ENCODE measurements around the gene ADCY7.

ADCY7 gene

DNA sequence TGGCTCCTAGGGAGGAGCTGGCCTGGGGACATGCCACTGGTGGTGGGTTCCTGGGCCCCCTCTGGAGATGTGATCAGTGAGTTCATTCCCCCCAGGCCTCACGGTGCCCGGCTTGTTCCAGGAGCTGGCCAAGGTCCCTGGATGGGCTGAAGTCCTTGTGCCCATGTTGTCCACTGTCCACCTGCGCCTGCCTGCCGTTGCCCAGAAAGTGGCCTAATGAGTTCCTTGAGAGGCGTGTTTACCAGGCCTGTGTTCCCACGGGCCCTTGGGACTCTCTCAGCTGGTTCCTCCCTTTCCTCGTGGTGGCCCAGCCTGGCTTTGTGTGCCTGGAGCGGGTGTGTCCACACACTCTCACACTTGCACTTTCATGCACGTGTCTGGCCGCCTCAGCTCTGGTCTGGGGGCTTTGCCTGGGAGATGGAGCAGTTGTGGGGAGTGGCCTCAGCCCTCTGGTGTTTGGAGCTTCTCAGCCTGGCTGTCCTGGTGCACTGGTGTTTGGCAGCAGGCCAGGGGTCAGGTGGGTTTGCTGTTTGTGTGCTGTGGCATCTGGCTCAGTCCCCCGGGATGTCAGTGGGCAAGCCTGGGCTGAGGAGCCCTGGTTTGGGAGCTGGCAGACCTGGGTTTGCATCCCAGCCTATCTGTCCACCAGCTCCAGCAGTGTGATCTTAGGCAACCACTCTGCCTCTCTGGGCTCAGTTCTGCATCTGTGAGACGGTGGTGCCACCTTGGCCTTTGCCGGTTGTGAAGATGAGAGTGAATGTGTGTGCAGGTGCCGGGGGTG is 18.0 kb downstream of the ADCY7 start:
- no peak for DNase-seq

DNA sequence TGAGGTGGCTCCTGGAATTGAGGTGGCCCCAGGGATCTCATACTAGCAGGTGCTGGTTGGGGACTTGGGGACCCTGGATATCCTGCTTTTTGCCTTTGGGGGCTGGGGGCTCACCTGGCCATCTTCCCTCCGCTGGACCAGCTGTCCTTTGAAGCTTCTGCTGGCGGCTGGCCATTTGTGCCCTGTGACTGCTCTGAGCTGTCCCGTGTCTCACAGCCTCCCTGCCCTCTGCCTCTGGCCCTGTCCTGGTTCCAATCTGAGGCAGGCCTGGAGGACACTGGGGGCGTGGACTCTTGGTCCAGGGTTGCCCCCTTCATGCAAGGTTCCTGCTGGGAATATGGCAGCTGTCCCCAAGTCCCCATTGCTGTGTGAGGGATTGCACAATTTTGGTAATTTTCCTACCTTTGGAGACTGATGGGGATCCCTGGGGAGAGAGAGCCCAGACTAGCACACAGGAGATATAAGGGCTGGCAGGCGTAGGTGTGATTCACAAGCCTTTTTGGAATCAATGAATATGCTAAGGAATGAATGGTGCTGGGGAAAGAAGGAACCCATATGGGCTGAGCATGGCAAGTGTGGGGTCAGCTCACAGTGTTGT is 19.2 kb downstream of the ADCY7 start:
- no peak for DNase-seq

DNA sequence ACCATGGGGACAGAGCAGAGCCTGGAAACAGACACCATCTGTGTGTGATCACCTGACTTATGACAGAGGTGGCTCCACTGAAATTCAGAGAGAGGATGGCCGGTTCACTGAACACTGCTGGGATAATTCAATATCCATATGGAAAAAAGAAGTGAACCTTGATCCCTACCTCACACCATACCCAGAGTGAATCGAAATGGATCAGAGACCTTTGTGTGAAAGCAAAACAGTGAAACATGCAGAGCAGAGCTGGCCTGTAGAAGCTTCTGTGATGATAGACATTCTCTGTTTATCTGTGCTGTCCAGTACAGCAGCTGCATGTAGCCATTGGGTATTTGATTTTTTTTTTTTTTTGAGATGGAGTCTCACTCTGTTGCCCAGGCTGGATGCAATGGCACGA is 20.3 kb downstream of the ADCY7 start:
- no peak for DNase-seq

DNA sequence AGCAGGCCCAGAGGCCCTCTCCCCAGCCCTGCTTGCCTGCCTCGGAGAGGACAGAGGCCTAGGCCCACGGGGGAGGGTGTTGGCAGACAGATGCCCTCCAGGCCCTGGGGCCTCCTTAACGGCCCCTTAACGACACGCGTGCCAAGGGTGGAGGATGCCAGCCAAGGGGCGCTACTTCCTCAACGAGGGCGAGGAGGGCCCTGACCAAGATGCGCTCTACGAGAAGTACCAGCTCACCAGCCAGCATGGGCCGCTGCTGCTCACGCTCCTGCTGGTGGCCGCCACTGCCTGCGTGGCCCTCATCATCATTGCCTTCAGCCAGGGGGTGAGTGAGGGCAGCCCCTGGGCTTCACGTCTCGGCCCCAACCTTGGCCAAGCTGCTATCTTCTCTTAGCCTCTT is 21.7 kb downstream of the ADCY7 start:
- DNase-seq: no peak

DNA sequence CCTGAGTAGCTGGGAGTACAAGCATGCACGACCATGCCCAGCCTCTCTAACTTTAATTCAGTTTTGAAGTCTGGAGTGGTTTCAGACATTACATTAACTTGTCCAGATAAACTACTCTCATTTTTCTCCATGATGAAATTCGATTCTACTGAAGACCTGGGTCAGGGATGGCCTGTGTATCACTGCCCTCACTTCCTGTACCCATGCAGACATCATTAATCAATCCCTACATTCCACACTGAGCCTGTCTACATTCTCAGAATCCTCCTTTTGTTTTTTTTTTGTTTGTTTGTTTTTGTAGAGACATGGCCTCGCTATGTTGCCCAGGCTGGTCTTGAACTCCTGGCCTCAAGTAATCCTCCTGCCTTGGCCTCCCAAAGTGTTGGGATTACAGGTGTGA is 22.6 kb downstream of the ADCY7 start:
- no peak for DNase-seq

DNA sequence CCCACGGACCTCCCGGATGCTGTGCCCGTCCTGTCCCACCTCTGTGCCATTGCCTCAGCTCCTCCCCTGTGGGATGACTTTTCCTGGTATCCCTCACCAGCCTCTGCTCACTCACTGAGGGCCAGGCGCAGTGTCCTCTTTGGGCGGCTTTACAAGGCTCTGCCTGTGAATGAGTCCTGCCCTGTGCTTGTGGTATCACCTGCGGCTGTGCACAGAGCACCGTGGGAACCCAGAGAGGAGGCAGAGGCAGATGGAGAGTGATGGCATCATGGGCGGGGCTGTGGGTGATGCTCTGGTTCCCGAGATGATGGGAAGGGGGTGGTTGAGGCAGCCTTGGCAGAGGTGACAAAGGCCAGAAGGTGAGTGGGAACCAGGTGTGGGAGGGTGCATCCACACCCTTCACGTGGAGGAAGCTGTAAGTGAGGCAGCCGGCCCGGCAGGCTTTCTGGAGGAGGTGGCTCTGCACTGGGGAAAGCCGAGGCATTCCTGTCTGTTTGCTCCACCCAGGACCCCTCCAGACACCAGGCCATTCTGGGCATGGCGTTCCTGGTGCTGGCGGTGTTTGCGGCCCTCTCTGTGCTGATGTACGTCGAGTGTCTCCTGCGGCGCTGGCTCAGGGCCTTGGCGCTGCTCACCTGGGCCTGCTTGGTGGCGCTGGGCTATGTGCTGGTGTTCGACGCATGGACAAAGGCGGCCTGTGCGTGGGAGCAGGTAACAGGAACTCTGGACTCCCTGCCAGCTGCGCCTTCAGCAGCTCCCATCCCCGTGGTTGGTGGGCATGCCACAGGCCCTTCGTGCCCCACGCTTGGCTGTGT is 23.8 kb downstream of the ADCY7 start:
- no peak for DNase-seq

DNA sequence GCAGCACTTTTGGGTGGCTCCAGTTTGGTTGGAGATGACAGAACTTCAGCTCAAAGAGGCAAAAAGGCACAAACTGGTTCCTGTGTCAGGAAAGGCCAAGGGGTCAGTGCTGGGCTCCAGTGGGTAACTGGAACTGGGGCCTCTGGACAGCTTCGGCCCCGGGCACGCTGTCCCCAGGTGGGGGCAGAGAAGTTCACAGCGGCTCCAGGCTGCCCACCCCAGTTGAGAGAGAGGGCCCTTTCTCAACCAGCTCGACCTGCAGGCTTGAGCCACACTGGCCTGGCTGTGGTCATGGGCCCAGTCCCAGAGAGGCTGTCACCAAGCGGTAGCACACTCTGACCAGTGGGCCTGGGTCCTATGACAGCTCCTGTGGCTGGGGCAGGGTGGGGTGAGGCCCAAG is 24.5 kb downstream of the ADCY7 start:
- DNase-seq: no peak

DNA sequence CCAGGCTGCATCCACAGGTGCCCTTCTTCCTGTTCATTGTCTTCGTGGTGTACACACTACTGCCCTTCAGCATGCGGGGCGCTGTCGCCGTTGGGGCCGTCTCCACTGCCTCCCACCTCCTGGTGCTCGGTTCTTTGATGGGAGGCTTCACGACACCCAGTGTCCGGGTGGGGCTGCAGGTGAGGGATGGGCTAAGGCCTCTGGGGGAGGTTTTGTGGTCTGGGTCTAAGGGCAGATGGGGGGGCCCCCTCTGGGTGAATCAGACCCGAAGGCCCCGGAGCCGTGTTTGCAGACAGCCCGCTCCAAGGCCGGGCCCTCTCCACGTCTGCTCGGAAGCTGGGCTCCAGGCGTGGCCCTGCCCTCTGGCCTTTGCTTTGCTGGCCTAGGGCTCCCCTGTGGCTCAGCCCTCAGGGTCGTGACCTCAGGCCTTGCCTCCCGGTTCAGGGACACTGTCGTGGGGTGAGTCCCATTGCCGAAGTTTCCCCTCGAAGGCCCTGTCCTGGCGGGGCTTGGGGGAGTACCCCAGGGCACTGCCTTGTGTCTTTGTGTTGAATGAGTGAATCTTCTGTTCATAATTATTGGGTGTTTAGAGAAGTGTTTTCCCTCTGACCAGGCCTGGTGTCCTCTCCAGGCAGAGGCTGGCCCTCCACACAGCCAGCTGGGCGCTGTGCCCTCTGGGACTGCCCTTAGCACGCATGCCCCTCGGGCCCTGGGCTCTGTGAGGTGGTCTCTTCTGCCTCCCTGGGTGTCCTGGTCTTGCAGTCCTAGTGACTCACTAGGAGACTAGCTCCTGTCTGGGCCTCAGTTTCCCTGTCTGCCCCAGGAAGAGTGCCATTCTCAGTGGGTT is 25.6 kb downstream of the ADCY7 start:
- no peak for DNase-seq

DNA sequence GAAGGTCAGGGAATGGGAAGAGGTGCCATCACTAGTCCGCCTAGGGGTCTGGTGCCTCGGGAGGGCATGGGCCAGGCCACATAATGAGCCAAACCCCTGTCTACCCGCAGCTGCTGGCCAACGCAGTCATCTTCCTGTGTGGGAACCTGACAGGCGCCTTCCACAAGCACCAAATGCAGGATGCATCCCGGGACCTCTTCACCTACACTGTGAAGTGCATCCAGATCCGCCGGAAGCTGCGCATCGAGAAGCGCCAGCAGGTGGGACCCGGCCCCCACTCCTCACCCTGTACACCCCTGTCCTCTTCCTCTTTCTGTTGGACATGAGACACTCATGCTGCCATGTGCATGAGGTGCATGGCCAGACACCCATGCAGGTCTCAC is 26.2 kb downstream of the ADCY7 start:
- no peak for DNase-seq

DNA sequence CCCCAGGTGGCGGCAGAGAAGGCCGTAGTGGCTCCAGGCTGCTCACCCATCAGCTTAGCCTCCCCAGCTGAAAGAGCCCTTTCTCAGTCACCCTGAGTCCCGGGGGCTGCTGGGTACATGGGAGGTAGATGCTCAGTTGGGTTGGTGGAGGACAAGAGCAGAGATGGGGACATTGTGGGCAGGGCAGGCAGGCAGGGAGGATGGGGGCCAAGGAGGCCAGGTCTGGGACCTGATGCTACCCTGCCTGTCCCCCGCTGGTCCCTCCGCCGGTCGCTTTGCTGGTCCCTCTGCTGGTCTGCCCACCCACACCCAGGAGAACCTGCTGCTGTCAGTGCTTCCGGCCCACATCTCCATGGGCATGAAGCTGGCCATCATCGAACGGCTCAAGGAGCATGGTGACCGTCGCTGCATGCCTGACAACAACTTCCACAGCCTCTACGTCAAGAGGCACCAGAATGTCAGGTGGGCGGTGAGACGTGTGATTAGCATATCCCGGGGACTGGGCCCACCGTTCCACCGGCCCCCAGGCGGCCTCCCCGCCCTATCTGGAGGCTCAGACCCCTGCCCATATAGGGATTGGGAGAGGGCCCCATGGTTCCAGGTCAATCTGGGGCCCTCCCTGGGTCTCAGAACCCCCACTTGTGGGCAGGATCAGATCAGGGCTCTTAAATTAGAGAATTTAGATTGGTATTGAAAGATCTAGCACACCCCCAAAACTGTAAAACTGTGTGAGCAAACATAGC is 26.9 kb downstream of the ADCY7 start:
- DNase-seq: no peak

DNA sequence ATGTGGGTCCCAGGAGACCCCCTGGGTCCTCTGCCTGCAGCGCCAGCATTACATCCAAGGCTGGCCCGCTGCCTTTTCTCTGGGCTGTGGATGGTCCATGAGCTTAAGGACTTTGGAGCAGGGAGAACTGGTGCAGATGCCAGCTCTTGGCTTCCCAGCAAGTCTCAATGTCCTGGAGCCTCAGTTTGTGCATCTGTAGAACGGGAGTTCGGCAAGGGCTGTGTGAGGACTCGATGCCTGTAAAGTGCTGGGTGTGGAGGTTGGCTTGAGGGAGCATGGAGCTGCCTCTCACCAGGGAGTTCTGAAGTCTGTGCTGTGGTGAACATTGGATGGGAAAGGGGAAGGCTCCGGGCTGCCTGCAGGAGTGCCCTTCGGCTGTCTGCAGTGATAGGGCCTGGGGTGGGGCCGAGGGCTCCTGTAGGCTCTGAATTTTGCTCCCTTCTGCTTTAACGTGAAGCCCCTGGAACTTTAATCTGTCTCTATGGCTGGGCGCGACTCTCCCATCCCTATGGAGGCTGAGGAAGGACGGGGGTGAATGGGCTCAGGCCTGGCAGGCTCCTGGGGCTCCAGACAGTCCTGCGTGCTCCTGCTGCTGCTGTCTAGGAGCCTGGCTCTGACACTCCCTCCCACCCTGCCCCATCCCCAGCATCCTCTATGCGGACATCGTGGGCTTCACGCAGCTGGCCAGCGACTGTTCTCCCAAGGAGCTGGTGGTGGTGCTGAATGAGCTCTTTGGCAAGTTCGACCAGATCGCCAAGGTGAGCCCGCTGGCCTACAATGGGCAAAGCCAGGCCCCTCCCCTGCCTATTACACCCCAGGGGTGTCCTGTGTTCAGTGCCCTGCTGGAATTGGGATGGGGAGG is 27.9 kb downstream of the ADCY7 start:
- DNase-seq: no peak

DNA sequence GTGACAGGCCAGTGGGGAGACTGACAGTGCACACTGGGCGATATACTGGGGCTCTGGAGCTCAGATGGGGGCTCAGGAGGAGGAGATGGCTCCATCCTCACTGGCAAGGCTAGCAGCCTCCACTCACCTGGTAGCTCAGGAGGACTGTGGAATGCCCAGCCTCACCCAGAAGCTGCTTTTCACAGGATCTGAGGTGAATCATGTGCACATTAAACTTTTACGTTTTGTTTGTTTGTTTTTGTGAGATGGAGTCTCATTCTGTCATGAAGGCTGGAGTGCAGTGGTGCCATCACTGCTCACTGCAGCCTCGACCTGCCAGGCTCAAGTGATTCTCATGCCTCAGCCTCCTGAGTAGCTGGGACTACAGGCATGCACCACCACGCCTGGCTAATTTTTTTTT is 28.6 kb downstream of the ADCY7 start:
- no peak for DNase-seq

DNA sequence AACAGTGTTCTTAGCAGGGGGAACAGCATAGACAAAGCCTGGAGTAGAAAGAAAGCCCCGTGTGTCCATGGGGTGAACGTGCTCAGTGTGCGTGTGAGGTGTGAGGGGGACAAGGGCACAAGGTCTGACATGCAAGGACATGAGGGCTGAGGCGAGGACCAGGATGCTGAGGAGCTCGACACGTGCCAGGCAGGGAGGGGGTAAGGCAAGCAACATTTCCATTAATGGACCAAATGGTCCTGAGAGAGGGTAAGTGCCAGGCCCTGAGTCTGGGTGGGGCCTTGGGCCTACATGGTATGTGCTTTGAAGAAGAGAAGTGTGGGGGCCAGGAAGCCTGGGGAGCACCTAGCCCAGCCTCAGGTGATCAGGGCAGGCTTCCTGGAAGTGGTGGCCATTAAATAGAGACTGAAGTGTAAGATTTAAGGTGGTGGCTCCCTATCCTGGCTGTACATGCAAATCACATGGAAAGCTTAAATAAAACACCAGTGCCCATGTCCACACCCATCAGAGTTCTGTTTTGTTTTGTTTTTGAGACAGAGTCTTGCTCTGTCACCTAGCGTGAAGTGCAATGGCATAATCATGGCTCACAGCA is 29.3 kb downstream of the ADCY7 start:
- DNase-seq: no peak

DNA sequence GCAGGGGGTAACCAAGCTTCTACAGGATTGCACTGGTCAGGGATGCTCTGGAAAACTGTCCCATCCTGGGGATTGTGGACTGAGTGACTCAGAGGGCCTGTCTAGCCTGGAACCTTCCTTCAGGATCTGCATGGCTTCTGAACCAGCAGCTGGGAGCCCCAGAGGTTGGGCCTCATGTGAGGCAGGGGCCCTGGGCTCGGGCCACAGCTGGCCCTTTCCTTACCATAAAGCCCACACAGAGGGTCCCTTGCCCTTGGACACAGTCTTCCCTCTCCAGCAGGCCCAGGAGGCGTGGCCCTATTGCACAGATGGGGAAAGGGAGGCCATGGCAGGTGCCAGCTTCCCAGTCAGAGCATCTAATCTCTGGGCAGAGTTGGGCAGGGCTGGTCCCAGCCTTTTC is 30.5 kb downstream of the ADCY7 start:
- DNase-seq: no peak

DNA sequence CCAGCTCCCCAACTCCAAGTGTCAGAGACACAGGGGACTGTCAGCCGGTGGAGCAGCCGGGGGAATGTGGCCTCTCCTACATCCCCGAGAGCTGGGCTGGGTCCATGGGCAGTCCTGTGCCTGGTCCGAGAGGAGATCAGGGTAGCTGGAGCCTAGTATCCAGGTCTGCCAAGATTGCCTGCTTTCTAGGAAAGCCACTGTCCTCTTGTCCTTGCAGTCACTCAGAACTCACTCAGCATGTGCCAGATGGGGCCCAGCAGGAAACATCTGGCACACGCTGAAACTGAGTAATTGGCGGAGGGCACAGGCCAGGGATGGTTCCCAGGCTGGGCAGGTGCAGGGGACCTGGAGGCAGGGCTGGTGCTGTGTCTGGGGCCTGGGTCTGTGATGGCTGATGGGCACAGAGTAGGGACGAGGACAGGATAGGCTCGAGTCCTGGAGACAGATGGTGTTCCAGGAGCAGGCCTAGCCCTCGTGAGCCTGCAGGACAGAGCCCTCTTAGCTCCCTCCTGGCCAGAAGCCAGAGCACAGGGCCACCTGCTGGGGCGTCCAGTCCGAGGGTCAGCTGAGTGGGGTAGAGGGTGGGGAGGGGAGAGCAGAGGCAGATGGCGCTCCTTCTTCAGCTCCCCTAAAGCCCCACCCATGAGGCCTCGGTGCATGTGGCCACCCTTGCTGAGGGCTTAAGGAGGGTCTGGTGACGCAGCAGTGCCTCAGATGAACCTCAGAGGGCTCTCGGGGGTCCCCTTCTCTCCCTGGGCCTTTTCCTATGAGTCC is 31.1 kb downstream of the ADCY7 start:
- peak; percentile 69 for DNase-seq

DNA sequence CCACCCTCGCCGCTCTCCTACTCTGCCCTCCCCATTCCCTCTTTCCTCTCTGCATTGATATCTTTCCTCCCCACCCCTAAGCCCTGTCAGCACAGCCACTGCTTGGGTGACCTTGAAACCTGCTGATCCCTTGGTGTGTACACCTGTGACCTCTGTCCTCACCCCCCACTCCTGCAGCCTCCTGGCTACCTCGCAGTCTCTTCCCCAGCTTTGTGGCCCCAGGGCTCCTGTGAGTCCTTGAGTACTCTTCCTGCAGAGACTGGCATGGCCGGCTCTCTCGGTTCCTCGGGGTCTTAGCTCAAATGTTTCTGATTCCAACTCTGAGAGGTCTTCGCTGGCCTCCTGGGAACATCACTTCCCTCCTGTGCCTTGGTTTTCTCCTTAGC is 31.7 kb downstream of the ADCY7 start:
- no peak for DNase-seq

DNA sequence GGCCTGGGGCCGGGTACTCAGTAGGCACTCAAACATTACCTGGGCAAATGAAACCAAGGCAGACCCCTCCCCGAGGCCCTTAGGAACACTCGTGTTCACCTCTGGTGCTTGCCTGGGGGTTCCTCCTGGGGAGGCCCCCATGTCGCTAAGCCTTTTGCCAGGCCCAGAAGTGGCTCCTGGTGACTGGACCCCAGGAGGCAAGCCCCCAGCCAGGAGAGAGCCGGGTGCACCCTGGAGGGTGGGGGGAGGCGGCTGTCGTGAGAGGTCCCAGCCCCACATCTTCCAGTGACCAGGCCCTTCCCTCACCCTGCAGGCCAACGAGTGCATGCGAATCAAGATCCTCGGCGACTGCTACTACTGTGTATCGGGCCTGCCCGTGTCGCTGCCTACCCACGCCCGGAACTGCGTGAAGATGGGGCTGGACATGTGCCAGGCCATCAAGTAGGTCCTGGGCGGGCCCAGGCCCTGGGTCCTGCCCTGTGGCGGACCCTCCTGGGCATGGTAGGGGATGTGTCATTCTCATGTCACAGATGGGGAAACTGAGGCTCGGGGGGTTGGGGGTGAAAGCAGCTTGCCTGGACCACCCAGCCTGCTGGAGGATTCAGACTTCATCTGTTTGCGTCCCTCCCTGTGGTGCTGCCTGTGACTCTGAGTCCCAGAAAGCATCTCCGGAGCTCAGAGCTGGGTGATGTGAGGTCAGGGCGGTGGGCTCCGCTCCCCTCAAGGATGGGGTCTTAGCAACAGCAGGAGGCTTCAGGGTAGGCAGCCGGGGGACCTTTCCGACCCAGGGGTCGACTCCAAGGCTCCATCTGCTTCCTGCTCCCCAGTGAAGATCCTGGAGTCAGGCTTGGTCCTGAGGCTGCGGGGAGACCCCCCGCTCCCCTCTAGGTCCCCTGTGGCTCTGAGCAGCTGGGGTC is 32.5 kb downstream of the ADCY7 start:
- no peak for DNase-seq

DNA sequence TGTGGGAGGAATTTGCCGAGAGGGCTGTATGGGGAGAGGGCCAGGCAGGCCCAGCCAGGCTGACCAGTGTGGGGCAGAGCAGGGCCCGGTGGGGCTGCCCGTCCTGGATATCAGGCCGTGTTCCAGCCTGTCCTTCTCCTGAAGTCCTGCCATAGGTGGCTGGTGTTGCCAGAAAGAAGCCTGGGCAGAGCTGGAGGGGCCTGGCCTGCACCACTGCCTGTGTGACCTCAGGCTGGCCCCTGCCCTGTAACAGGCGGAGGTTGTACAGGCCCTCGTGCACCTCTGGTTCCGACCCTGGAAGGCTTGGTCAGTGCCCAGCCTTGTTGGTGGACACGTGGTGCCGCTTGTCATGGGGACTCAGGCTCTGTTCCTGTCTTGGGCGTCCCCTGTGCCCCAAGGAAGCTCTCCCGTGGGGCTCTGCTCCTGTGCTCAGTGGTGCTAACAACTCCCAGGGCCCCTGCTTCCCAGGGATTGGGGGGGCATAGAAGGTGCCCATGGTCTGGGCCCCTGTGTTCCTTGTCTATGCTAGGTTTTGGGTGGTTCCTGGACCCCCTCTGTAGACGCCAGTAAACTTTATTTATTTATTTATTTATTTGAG is 33.3 kb downstream of the ADCY7 start:
- no peak for DNase-seq
